Liver (tissue), 9 donors: Measurements from ENCODE around the gene SFMBT2. TPM values are rescaled to one million over a fixed set of nuclear protein-coding genes. Genes with fewer than 3 reads are reported as not detected.

Experiments used
- DNase-seq: peaks from one replicate; pipeline ENCODE4 v3.0.0-alpha.2; 2017; ENCODE audit warnings: low spot score
- H3K27ac ChIP-seq, 2 donors: one replicate each; pipeline ENCODE4 v1.7.0; 2013; ENCODE audit warnings: inconsistent platforms in 2 of 2, low read length in 2 of 2, control low read depth in 1 of 2, low read depth in 1 of 2, mild to moderate bottlenecking in 1 of 2
- H3K27me3 ChIP-seq, 4 donors: one replicate each; pipeline versions ENCODE4 v1.6.1 to v1.7.0; 2013; ENCODE audit warnings: low read length in 3 of 4, inconsistent platforms in 1 of 4, mild to moderate bottlenecking in 1 of 4, moderate library complexity in 1 of 4; ENCODE audit not compliant: control insufficient read depth in 4 of 4, insufficient read depth in 4 of 4
- H3K36me3 ChIP-seq, 4 donors: one replicate each; pipeline versions ENCODE4 v1.6.1 to v1.7.0; 2013; ENCODE audit warnings: low read length in 3 of 4, mild to moderate bottlenecking in 3 of 4, low read depth in 1 of 4, moderate library complexity in 1 of 4; ENCODE audit not compliant: control insufficient read depth in 4 of 4, insufficient read depth in 3 of 4
- H3K4me1 ChIP-seq, 4 donors: one replicate each; pipeline versions ENCODE4 v1.6.1 to v1.7.0; 2013; ENCODE audit warnings: low read length in 3 of 4, mild to moderate bottlenecking in 3 of 4, moderate library complexity in 1 of 4; ENCODE audit not compliant: control insufficient read depth in 4 of 4, insufficient read depth in 4 of 4
- H3K4me3 ChIP-seq, 3 donors: one replicate each; pipeline versions ENCODE4 v1.6.1 to v1.7.0; 2013; ENCODE audit warnings: low read length in 3 of 3, control low read depth in 1 of 3, low read depth in 1 of 3, mild to moderate bottlenecking in 1 of 3
- H3K9ac ChIP-seq, 2 donors: one replicate each; pipeline ENCODE4 v1.7.0; 2013; ENCODE audit warnings: low read length in 2 of 2, mild to moderate bottlenecking in 2 of 2, moderate library complexity in 2 of 2, control low read depth in 1 of 2, low read depth in 1 of 2
- H3K9me3 ChIP-seq, 4 donors: one replicate each; pipeline versions ENCODE4 v1.6.1 to v1.7.0; 2013; ENCODE audit warnings: low read length in 3 of 4; ENCODE audit not compliant: control insufficient read depth in 4 of 4
- ATF3 ChIP-seq: IDR thresholded peaks from 2 replicates; pipeline ENCODE4 v1.6.1; 2016; ENCODE audit warnings: antibody characterized with exemption
- CTCF ChIP-seq: fragments of 150-350 bp; IDR thresholded peaks from 2 replicates; pipeline ENCODE4 v1.5.1; 2017; ENCODE audit warnings: improper control_type of control experiment, low read depth, low read length; ENCODE audit not compliant: missing input control
- EGR1 ChIP-seq, 2 donors: IDR thresholded peaks; 2 replicates each; pipeline ENCODE4 v1.6.1; 2016 to 2018; ENCODE audit warnings: antibody characterized with exemption in 2 of 2, low read depth in 2 of 2
- FOXA1 ChIP-seq: IDR thresholded peaks from 2 replicates; pipeline ENCODE4 v1.6.1; 2016; ENCODE audit warnings: antibody characterized with exemption
- FOXA2 ChIP-seq: IDR thresholded peaks from 2 replicates; pipeline ENCODE4 v1.6.1; 2016; ENCODE audit warnings: antibody characterized with exemption
- GABPA ChIP-seq, 2 donors: IDR thresholded peaks in 1 of 2; conservative IDR thresholded peaks in 1 of 2; 2 replicates each; pipeline ENCODE4 v1.6.1; 2016; ENCODE audit warnings: antibody characterized with exemption in 2 of 2, mild to moderate bottlenecking in 1 of 2, moderate library complexity in 1 of 2
- HNF4A ChIP-seq, 2 donors: conservative IDR thresholded peaks; 2 replicates each; pipeline ENCODE4 v1.6.1; 2016; ENCODE audit warnings: antibody characterized with exemption in 2 of 2, mild to moderate bottlenecking in 2 of 2
- HNF4G ChIP-seq: IDR thresholded peaks from 2 replicates; pipeline ENCODE4 v1.6.1; 2016; ENCODE audit warnings: antibody characterized with exemption
- JUND ChIP-seq, 2 donors: IDR thresholded peaks; 2 replicates each; pipeline ENCODE4 v1.6.1; 2016; ENCODE audit warnings: antibody characterized with exemption in 2 of 2
- NR2F2 ChIP-seq: IDR thresholded peaks from 2 replicates; pipeline ENCODE4 v1.6.1; 2016; ENCODE audit warnings: antibody characterized with exemption
- RAD21 ChIP-seq, 2 donors: IDR thresholded peaks; 2 replicates each; pipeline ENCODE4 v1.6.1; 2016; ENCODE audit warnings: antibody characterized with exemption in 2 of 2, mild to moderate bottlenecking in 2 of 2
- REST ChIP-seq: IDR thresholded peaks from 2 replicates; pipeline ENCODE4 v1.6.1; 2016; ENCODE audit warnings: antibody characterized with exemption, mild to moderate bottlenecking
- RXRA ChIP-seq, 2 donors: IDR thresholded peaks; 2 replicates each; pipeline ENCODE4 v1.6.1; 2017 to 2018; ENCODE audit warnings: antibody characterized with exemption in 2 of 2, mild to moderate bottlenecking in 1 of 2
- SP1 ChIP-seq: IDR thresholded peaks from 2 replicates; pipeline ENCODE4 v1.6.1; 2018; ENCODE audit warnings: antibody characterized with exemption, mild to moderate bottlenecking
- TAF1 ChIP-seq: conservative IDR thresholded peaks from 2 replicates; pipeline ENCODE4 v1.6.1; 2016; ENCODE audit warnings: antibody characterized with exemption, mild to moderate bottlenecking
- YY1 ChIP-seq: IDR thresholded peaks from 2 replicates; pipeline ENCODE4 v1.6.1; 2016; ENCODE audit warnings: antibody characterized with exemption, mild to moderate bottlenecking
- ZBTB33 ChIP-seq: IDR thresholded peaks from 2 replicates; pipeline ENCODE4 v1.6.1; 2016; ENCODE audit warnings: antibody characterized with exemption
- WGBS: extraction: QIAGEN DNeasy Blood & Tissue Kit; methylation state at CpG from one replicate; pipeline ENCODE4 v1.1.7; 2013; 5-methylcytosine and 5-hydroxymethylcytosine counted together
- polyA plus RNA-seq, 2 donors: library from polyadenylated mRNA; stranded (reverse) in 1 of 2; unstranded in 1 of 2; fragments of 200-250 nt in 1 of 2; fragments of >200 nt in 1 of 2; fragmentation: Nextera tagmentation in 1 of 2; extraction: Ambion mirVana in 1 of 2; gene quantifications; one replicate each; pipeline versions ENCODE4 v1.2.1 to v1.2.3, GENCODE V29; 2013 to 2015
- total RNA-seq, 2 donors: library from RNA; depleted of rRNA; stranded (reverse); fragments of >200 nt; gene quantifications; one replicate each; pipeline ENCODE4 v1.2.3, GENCODE V29; 2014
- donor health status: healthy.
- donor health status: healthy.
- donor health status: healthy.
- donor health status: healthy.
- donor health status: healthy.

The SFMBT2 gene
- total and polyA plus RNA-seq, 4 donors: 0.46 to 2.8 (median 1.5) TPM

- Histone ChIP-seq H3K4me1 (no peaks in the 10 kb centered on the region), H3K36me3 (no peaks in the 10 kb centered on the region), H3K9ac (no peak overlapping the region), H3K9me3 (no peaks in the 10 kb centered on the region), H3K4me3 (no peak overlapping the region), H3K27ac (no peak overlapping the region), H3K27me3 (no peaks in the 10 kb centered on the region)
- 67% methylated on average over 4 of the region's 4 CpGs for WGBS
- TF ChIP-seq ZBTB33: no peak
- TF ChIP-seq EGR1 (IDR thresholded peaks at IDR 0.05; ENCODE audit: low read depth in 2 of 2): no peak
- no peak for TF ChIP-seq HNF4A (conservative IDR thresholded peaks at IDR 0.05)
- TF ChIP-seq NR2F2: no peak
- no peak for TF ChIP-seq RXRA (IDR thresholded peaks at IDR 0.05)
- TF ChIP-seq YY1: no peak
- no peak for TF ChIP-seq REST
- DNase-seq: no peak
Observed at GRCh38 chr10:7302392-7302906, 108.4 kb downstream of the SFMBT2 start.

GRCh38 chr10:7301006-7301778, 109.6 kb downstream of the SFMBT2 start:
- 70% methylated on average over 21 of the region's 21 CpGs for WGBS
- H3K9me3 ChIP-seq: no peaks in the 10 kb centered on the region
- no peak for DNase-seq
- no peak for TF ChIP-seq HNF4A (conservative IDR thresholded peaks at IDR 0.05)
- TF ChIP-seq FOXA2: no peak
- no peak for TF ChIP-seq YY1
- no peak for TF ChIP-seq TAF1
- TF ChIP-seq REST: no peak
- TF ChIP-seq CTCF: no peak
- TF ChIP-seq JUND (IDR thresholded peaks at IDR 0.05): no peak
- no peak for TF ChIP-seq ATF3
- TF ChIP-seq SP1: no peak
- no peak for TF ChIP-seq EGR1 (IDR thresholded peaks at IDR 0.05; ENCODE audit: low read depth in 2 of 2)
- no peak for TF ChIP-seq RAD21 (IDR thresholded peaks at IDR 0.05)
- no peak for TF ChIP-seq NR2F2
- no peak for TF ChIP-seq FOXA1
- TF ChIP-seq GABPA (IDR thresholded peaks at IDR 0.05 in 1 of 2, conservative IDR thresholded peaks at IDR 0.05 in 1 of 2): no peak
- no peak for TF ChIP-seq ZBTB33
- no peak for TF ChIP-seq HNF4G

More at GRCh38 chr10:7301006-7301778, 109.6 kb downstream of the SFMBT2 start:
- no peak overlapping the region for H3K9ac ChIP-seq
- no peak overlapping the region for H3K4me3 ChIP-seq
- H3K27ac ChIP-seq: no peak overlapping the region
- H3K36me3 ChIP-seq: no peaks in the 10 kb centered on the region
- H3K27me3 ChIP-seq: no peaks in the 10 kb centered on the region
- H3K4me1 ChIP-seq: no peaks in the 10 kb centered on the region
